ENCODE measurements around the gene RNF207. TPM values are rescaled to one million over a fixed set of nuclear protein-coding genes. Genes with fewer than 3 reads are reported as not detected.

The RNF207 gene
- total RNA-seq, 8 experiments from 2014 or later = 1.8 to 149 (median 7.3) TPM

GRCh38 chr1:6244401-6245049 is 38.6 kb downstream of the RNF207 start:
- H3K4me1 ChIP-seq (replicated peaks in 1 of 2) = peaks cover 55 to 60% of the 10 kb centered on the region in 2 donors
- no peak for ATAC-seq (replicated peaks in 6 of 8)
- no peak overlapping the region for H3K27ac ChIP-seq
- H3K4me3 ChIP-seq = peak overlapping the region in 2 of 5 donors; percentile 32 to 46
- 5 to 13% methylated on average over 3 to 11 of the region's 24 CpGs; no CpG with 5 or more reads in 8 of the 10 experiments for WGBS, 10 experiments
- in situ Hi-C loops (cut with MboI; ENCODE audit: low pct_unique_long_range_greater_than_20kb in 2 of 9, low sequenced_read_pairs in 9 of 9, unreplicated experiment in 9 of 9) = loop anchor here in 5 of 9 experiments (10.0 to 25.0 kb wide), 5 partner anchors 93 to 243 kb away; partner anchors contain the start of gene PLEKHG5 (in 1 of the 5)

DNA sequence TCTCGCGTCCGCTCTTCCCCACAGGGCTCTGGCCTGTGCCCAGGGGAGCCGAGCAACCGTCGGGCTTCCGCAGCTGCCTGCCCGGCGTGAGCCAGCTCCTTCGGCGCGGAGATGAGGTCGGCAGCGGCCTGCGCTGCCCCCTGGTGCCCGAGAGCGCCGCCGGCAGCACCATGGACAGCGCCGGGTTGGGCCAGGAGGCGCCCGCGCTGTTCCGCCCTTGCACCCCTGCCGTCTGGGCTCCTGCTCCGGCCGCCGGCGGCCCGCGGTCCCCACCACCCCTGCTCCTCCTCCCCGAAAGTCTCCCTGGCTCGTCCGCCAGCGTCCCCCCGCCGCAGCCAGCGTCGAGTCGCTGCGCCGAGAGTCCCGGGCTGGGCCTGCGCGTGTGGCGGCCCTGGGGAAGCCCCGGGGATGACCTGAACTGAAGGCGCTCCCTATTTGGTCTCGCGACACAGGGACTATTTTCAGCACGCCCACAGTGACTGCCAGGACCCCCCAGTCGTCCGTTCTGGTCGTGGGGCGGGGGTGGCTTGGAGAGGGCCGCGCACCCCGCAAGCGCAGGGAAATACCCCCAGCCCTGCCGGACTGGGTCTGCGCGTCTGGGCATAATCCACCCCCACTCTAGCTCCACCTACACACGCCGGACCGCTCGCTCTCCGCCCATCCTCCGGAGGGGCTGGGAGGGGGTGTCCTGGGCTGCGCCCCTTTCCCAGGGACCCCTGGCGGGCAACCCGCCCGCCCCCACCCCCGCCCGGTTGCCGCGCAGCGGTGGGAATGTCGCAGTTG is 39.4 kb downstream of the RNF207 start:
- Histone ChIP-seq H3K4me1 (replicated peaks in 1 of 2) (peaks cover 54 to 60% of the 10 kb centered on the region in 2 donors), H3K27ac (peak overlapping the region; percentile 6 to 75), H3K4me3 (peak overlapping the region; percentile 32 to 46 (median 38))
- no CpG with 5 or more reads among the region's 79 CpGs for whole genome bisulfite sequencing, 10 experiments
- in situ Hi-C loops (cut with MboI; ENCODE audit: low pct_unique_long_range_greater_than_20kb in 2 of 9, low sequenced_read_pairs in 9 of 9, unreplicated experiment in 9 of 9) = loop anchor here in 5 of 9 experiments (10.0 to 25.0 kb wide), 5 partner anchors 92 to 242 kb away; partner anchors contain the start of gene PLEKHG5 (in 1 of the 5)
- ATAC-seq (replicated peaks in 6 of 8) = peak; percentile 23 to 63 (median 56)

DNA sequence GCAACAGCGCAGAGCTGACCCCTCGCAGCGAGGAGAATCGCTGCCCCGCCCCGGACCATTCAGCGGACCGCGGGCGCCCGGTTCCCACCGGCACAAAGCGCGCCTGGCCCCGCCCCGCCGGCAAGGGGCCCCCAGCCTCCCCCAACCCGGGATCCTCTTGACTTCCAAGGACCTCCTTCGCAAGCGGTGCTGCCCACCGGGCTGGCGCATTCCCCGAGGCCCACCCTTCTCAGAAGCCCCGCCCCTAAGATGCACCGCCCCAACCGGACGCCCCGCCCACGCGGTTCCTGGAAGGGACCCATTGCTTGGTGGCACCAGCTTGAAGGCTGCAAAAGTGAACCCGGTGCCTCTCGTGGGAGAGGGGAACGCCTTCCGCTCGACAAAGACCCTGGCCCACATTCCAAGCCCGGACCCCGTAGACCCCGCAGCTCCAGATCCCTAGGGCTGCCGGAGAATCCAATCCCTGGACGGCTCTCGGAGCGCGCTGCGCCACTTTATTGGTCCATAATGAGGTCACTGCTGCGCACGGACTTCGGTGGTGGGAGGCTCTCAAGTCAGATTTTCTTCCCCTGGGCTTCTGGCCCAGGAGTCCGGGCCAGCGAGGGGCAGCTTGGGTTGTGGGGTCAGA is 40.1 kb downstream of the RNF207 start:
- in situ Hi-C loops (cut with MboI; ENCODE audit: low pct_unique_long_range_greater_than_20kb in 2 of 9, low sequenced_read_pairs in 9 of 9, unreplicated experiment in 9 of 9) = loop anchor here in 5 of 9 experiments (10.0 to 25.0 kb wide), 5 partner anchors 91 to 241 kb away; partner anchors contain the start of gene PLEKHG5 (in 1 of the 5)

GRCh38 chr1:6246497-6247467 is 40.9 kb downstream of the RNF207 start:
- Histone ChIP-seq H3K27ac (no peak overlapping the region), H3K4me1 (replicated peaks in 1 of 2) (peaks cover 40 to 46% of the 10 kb centered on the region in 2 donors), H3K4me3 (peak overlapping the region in 4 of 5 donors; percentile 1 to 46 (median 33))
- peak; percentile 14 to 54 (median 41) for ATAC-seq (replicated peaks in 6 of 8)
- 0 to 42% (median 5%) methylated on average over 2 to 13 of the region's 30 CpGs; no CpG with 5 or more reads in 3 of the 10 experiments for WGBS, 10 experiments
- in situ Hi-C loops (cut with MboI; ENCODE audit: low pct_unique_long_range_greater_than_20kb in 2 of 9, low sequenced_read_pairs in 9 of 9, unreplicated experiment in 9 of 9) = loop anchor here in 5 of 9 experiments (10.0 to 25.0 kb wide), 5 partner anchors 91 to 241 kb away; partner anchors contain the start of gene PLEKHG5 (in 1 of the 5)

More for the DNA sequence above, 40.1 kb downstream of the RNF207 start:
- Histone ChIP-seq H3K27ac (peak overlapping the region; percentile 6 to 75), H3K4me3 (peak overlapping the region; percentile 32 to 46 (median 38)), H3K4me1 (replicated peaks in 1 of 2) (peaks cover 48 to 53% of the 10 kb centered on the region in 2 donors)
- ATAC-seq (replicated peaks in 6 of 8) = peak in 6 of 8 experiments; percentile 9 to 61 (median 56)
- WGBS, 10 experiments = 0 to 15% (median 4%) methylated on average over 1 to 22 of the region's 49 CpGs; no CpG with 5 or more reads in 5 of the 10 experiments

GRCh38 chr1:6247651-6248050 is 41.7 kb downstream of the RNF207 start:
- no peak overlapping the region for H3K27ac ChIP-seq
- no peak for ATAC-seq (replicated peaks in 6 of 8)
- WGBS, 10 experiments = 39 to 81% (median 63%) methylated on average over 2 to 5 of the region's 5 CpGs; no CpG with 5 or more reads in 5 of the 10 experiments
- peaks cover 31 to 37% of the 10 kb centered on the region in 2 donors for H3K4me1 ChIP-seq (replicated peaks in 1 of 2)
- in situ Hi-C loops (cut with MboI; ENCODE audit: low pct_unique_long_range_greater_than_20kb in 2 of 9, low sequenced_read_pairs in 9 of 9, unreplicated experiment in 9 of 9) = loop anchor here in 5 of 9 experiments (10.0 to 25.0 kb wide), 5 partner anchors 90 to 240 kb away; partner anchors contain the start of gene PLEKHG5 (in 1 of the 5)
- H3K4me3 ChIP-seq = no peak overlapping the region

GRCh38 chr1:6248161-6248776 is 42.4 kb downstream of the RNF207 start:
- WGBS, 10 experiments = 44 to 100% (median 93%) methylated on average over 1 to 7 of the region's 14 CpGs; no CpG with 5 or more reads in 4 of the 10 experiments
- H3K4me1 ChIP-seq (replicated peaks in 1 of 2) = peaks cover 26 to 33% of the 10 kb centered on the region in 2 donors
- in situ Hi-C loops (cut with MboI; ENCODE audit: low pct_unique_long_range_greater_than_20kb in 2 of 9, low sequenced_read_pairs in 9 of 9, unreplicated experiment in 9 of 9) = loop anchor here in 5 of 9 experiments (10.0 to 25.0 kb wide), 5 partner anchors 89 to 239 kb away; partner anchors contain the start of gene PLEKHG5 (in 1 of the 5)
- no peak overlapping the region for H3K4me3 ChIP-seq
- H3K27ac ChIP-seq = no peak overlapping the region
- no peak for ATAC-seq (replicated peaks in 6 of 8)

DNA sequence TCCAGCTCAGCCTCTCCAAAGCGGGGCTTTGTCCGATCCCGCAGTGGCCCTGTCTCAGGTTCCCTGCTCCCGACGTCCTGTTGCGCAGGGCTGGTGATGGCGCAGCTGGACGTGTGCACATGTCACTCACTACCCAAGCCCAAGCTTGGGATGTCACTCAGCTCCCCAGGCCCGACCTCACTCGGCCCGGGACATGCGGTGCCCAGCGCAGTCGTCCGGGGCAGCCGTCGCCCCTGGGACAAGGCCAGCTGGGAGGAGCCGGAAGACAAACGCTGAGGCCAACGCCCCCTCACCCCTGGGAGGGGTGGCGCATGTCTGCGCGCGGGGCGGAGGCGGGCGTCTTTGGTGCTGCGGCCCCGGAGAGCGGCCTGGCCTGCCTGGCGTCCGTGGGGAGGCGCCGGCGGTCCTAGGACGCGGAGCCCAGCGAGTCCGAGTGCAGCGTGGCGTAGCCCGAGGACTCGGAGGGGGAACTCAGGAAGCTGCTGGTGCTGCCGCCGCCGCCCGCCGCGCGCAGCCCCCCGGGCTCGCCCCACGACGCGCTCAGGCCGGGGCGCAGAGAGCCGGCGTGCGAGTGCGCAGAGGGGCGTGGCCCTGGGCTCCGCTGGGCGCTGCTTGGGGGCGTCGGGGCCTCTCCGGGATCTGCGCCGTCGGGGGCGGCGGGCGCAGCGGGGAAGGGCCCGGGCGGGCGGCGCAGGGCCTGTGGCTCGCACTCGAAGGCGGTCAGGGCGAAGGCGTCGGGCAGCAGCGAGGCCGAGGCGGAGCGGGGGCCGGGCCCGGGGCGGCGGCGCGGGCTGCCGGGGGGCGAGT is 43.2 kb downstream of the RNF207 start:
- Histone ChIP-seq H3K4me1 (replicated peaks in 1 of 2) (peaks cover 20 to 31% of the 10 kb centered on the region in 2 donors), H3K4me3 (no peak overlapping the region), H3K27ac (no peak overlapping the region)
- WGBS, 10 experiments = 36 to 62% (median 45%) methylated on average over 9 to 17 of the region's 96 CpGs; no CpG with 5 or more reads in 7 of the 10 experiments
- in situ Hi-C loops (cut with MboI; ENCODE audit: low pct_unique_long_range_greater_than_20kb in 2 of 9, low sequenced_read_pairs in 9 of 9, unreplicated experiment in 9 of 9) = loop anchor here in 5 of 9 experiments (10.0 to 25.0 kb wide), 5 partner anchors 88 to 238 kb away; partner anchors contain the start of gene PLEKHG5 (in 1 of the 5)
- peak in 5 of 8 experiments; percentile 4 to 58 (median 20) for ATAC-seq (replicated peaks in 6 of 8)

DNA sequence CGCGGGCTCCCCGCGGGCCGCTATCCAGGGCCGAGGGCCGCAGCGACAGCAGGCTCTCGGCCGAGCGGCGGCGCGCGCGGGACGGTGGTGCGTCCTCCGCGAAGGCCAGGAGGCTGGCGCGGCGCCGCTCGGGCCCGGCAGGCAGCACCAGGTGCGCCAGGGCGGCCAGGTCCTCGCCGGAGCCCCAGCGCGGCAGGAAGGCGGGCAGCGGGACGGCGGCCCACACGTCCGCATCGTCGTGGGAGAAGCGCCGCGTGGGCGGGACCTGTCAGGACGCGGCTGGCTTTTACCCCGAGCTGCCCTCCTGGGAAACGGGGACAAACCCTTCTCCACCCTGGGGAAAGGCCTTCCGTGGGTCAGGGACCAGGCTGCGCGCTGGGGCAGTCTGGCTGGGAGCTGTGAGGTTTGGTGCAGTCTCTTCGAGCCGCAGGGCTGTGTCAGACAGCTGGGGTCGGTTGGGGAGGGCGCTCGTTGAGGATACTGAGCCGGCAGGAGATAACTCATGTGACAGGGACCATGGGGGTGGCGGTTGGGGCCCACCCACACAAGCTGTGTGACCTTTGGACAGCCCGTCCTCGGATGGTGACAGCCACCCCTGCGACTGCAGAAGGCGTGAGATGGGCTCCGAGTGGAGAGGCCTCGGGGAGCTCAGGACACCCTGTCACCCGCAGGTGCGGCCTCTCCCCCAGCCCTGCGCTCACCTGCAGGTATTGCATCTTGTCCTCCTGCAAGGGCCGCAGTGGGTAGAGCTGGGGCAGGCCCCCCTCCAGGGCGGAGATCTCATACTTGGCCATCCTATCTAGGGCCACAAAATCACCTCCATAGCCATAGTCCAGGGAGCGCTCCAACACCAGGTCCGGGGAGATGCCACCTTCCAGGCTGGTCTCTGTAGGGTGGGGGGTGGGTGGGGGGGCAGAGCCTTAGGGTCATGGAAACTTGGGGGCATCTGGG is 44.1 kb downstream of the RNF207 start:
- no peak for ATAC-seq (replicated peaks in 6 of 8)
- Histone ChIP-seq H3K27ac (no peak overlapping the region), H3K4me1 (replicated peaks in 1 of 2) (peaks cover 15 to 25% of the 10 kb centered on the region in 2 donors), H3K4me3 (no peak overlapping the region)
- in situ Hi-C loops (cut with MboI; ENCODE audit: low pct_unique_long_range_greater_than_20kb in 2 of 9, low sequenced_read_pairs in 9 of 9, unreplicated experiment in 9 of 9) = loop anchor here in 6 of 9 experiments (10.0 to 25.0 kb wide), 5 partner anchors 87 to 237 kb away; partner anchors contain the start of gene PLEKHG5 (in 1 of the 6)
- WGBS, 10 experiments = 20 to 87% (median 30%) methylated on average over 6 to 15 of the region's 71 CpGs; no CpG with 5 or more reads in 6 of the 10 experiments

- in situ Hi-C loops (cut with MboI; ENCODE audit: low pct_unique_long_range_greater_than_20kb in 2 of 9, low sequenced_read_pairs in 9 of 9, unreplicated experiment in 9 of 9) = loop anchor here in 1 of 9 experiments (10.0 kb wide), 1 partner anchor 94 kb away; no protein-coding TSS in a partner anchor
Observed at GRCh38 chr1:6251233-6251632, 45.3 kb downstream of the RNF207 start.

More at GRCh38 chr1:6251233-6251632, 45.3 kb downstream of the RNF207 start:
- no peak for ATAC-seq (replicated peaks in 6 of 8)
- H3K4me3 ChIP-seq = no peak overlapping the region
- H3K4me1 ChIP-seq (replicated peaks in 1 of 2) = peaks cover 12 to 22% of the 10 kb centered on the region in 2 donors
- no peak overlapping the region for H3K27ac ChIP-seq
- 86 to 100% (median 90%) methylated on average over 1 to 14 of the region's 19 CpGs; no CpG with 5 or more reads in 5 of the 10 experiments for WGBS, 10 experiments

Measured in motor neuron (in vitro differentiated cells).